Measurements from ENCODE around the gene MIP.
"Not testable (repeated sequence)": the region's sequence is repeated elsewhere in the genome, so short reads cannot be mapped to it uniquely, and the experiment has no call there.

- not testable (repeated sequence) for TF ChIP-seq ZUFSP (CRISPR knock-in tag; IDR thresholded peaks at IDR 0.05; ENCODE audit: borderline replicate concordance); FOXO1 (CRISPR knock-in tag; IDR thresholded peaks at IDR 0.05); SMARCE1 (IDR thresholded peaks at IDR 0.05; ENCODE audit: borderline replicate concordance); ZNF180 (CRISPR knock-in tag; IDR thresholded peaks at IDR 0.05; ENCODE audit: borderline replicate concordance, low read depth); HNRNPLL (IDR thresholded peaks at IDR 0.05; ENCODE audit: low read depth, low read length, poor library complexity, severe bottlenecking); ETV5 (CRISPR knock-in tag; IDR thresholded peaks at IDR 0.05; ENCODE audit: borderline replicate concordance); CTCF (CRISPR knock-in tag; IDR thresholded peaks at IDR 0.05); FOSL2 (CRISPR knock-in tag; IDR thresholded peaks at IDR 0.05)
These were observed 39.6 kb upstream of the MIP start for GRCh38 chr12:56494106-56494415.

Data from HepG2 (cell line).